UCSD-AML1 (cell line): ENCODE measurements around the gene IPP.
"Not testable (repeated sequence)": the region's sequence is repeated elsewhere in the genome, so short reads cannot be mapped to it uniquely, and the experiment has no call there.

Experiments
- DNase-seq: peaks from one replicate; lab custom pipeline; 2025; ENCODE audit not compliant: unreplicated experiment; lab: John Stamatoyannopoulos, UW

IPP gene

GRCh38 chr1:45685308-45686014, 65.0 kb downstream of the IPP start:
- no peak for DNase-seq

- no peak for DNase-seq
Observed at GRCh38 chr1:45684402-45684801, 66.1 kb downstream of the IPP start.

DNA sequence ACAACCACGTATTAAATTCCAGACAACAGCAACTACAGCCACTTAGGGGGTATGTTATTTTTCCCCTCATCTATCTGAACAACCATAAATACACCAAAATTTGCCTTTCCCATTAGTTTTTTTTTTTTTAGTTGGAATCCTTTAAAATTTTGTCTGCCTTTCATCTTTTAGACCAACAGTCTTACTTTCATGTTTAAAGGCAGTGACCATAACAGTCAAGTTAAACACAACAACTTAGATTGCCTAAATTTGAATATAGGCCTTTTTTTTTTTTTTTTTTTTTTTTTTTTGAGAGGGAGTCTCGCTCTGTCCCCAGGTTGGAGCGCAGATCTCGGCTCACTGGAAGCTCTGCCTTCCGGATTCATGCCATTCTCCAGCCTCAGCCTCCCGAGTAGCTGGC, 67.5 kb downstream of the IPP start:
- no peak for DNase-seq

GRCh38 chr1:45679123-45679522, 71.3 kb downstream of the IPP start:
- peak; percentile 24 for DNase-seq

DNA sequence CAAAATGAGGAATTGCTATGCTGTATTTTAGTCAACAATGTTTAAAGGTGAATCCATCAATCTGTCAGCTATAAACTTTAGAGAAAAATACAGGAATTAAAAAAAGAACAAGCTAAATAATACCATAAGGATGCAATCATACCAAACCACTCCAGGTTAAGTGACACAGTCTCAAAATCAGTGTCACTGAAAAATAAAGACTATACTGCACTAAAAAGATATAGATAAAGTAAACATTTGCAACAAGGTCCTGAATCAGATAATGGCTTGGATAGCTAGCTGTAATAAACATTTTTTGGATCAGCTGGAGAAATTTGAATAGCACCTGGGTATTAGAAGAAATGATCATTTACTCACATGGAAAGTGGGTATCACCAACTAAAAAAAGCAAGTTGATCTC, 72.0 kb downstream of the IPP start:
- no peak for DNase-seq

- DNase-seq = no peak
Observed at GRCh38 chr1:45677751-45678245, 72.7 kb downstream of the IPP start.

GRCh38 chr1:45676553-45676952, 73.9 kb downstream of the IPP start:
- DNase-seq = not testable (repeated sequence)

DNA sequence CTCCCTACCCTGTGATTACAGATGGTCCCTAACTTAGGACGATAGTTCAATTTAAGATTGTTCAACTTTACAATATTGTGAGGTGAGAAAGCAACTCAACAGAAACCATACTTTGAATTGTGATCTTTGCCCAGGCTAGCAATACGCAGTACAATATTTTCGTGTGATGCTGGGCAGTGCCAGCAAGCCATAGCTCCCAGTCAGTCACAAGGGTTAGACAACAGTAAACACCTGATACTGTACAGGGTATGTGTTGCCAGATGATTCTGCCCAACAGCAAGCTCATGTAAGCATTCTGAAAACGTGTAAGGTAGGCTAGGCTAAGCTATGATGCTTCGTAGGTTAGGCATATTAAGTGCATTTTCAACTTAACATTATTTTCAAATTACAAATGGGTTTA, 76.0 kb downstream of the IPP start:
- no peak for DNase-seq

DNA sequence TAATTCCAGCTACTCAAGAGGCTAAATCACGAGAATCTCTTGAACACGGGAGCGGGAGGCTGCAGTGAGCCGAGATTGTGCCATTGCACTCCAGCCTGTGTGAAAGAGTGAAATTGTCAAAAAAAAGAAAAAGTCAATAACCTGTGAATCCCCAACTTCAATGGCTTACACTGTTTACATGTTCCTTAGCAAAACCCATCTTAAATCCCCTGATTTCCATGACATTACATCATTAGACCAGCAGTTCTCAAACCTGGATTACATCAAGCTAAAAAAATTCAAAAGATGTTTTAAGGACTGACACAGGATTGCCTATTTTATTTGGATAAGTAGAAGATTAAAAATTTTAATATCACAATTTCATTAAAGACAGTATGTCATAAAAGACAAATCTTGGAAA, 76.5 kb downstream of the IPP start:
- no peak for DNase-seq

DNA sequence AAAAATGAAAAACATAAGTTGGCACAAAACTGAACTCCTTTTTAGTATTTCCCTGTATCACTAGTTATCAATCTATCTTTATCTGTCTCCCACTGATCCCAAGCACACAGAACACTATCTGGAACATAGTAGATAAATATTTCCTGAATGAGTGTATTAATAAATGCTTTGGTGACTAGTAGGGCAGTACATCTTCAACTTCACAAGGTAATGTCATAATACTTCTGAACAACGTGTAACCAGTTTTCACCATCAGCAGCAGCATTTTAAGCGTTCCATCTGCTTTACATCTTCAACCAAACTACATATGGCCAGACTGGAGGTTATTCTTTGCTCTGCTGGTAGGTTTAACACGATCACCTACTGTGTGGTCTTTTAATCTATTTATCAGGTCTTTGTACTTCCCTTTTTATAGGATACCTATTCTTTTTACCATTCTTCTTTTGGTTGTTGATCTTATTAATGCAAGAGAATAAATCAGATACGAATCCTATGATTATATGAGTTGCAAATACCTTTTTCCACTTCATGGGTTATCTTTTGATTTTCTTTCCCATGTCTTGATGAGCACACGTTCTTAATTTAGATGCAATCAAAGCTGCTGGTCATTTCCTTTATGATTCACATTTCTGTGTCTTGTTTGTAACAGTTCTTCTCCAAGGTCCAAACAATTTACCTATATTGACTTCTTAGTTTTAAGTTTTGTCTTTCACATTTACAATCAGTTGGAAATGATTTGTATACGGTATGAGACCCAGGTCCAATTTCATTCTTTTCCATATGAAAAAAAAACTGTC, 80.4 kb downstream of the IPP start:
- no peak for DNase-seq

- DNase-seq = no peak
Observed at GRCh38 chr1:45669379-45669778, 81.1 kb downstream of the IPP start.

DNA sequence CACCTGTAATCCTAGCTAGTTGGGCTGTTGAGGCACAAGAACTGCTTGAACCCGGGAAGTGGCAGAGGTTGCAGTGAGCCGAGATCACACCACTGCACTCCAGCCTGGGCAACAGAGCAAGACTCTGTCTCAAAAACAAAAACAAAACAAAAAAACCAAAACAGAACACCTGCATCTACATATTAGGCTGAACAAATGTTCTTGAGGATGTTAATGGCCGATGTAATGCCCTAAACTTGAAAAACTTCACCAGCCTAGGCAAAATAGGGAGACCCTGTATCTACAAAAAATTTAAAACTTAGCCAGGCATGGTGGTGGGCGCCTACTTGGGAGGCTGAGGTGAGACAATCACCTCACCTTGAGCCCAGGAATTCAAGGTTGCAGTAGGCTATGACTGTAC, 81.9 kb downstream of the IPP start:
- no peak for DNase-seq

- no peak for DNase-seq
Observed at GRCh38 chr1:45667321-45668111, 82.9 kb downstream of the IPP start.

DNA sequence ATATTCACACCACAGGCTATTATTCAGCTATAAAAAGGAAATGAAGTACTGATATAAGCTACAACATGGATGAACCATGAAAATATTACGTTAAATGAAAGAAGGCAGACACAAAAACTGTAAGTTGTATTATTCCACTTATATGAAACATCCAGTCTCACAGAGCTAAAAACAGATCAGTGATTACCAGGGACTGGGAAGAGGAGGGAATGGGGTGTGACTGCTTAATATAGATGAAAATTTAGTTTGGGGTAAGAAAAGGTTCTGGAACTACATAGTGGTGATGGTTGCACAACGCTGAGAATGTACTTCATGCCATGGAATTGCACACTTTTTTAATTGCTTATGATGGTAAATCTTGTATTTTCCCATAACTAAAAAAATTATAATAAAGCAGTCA, 83.6 kb downstream of the IPP start:
- no peak for DNase-seq

DNA sequence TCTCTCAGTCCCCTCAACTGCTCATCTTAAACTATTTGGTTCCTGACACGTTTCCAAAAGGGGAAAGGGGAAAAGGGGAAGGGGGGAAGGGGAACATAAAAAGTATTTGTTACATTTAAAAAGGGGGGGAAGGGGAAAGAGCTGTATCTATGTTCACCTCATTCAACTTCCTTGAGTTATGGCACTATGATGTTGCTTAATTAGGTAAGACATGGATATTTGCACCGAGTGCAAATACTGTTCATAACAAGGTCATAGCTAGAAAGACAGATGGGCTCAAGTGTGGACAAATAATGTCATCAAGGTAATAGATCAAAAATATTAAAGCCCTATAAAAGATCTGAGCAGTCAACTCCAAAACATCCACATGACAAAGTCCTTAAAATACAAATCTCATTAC, 90.1 kb downstream of the IPP start:
- no peak for DNase-seq

- no peak for DNase-seq
Observed at GRCh38 chr1:45659222-45659621, 91.2 kb downstream of the IPP start.

DNA sequence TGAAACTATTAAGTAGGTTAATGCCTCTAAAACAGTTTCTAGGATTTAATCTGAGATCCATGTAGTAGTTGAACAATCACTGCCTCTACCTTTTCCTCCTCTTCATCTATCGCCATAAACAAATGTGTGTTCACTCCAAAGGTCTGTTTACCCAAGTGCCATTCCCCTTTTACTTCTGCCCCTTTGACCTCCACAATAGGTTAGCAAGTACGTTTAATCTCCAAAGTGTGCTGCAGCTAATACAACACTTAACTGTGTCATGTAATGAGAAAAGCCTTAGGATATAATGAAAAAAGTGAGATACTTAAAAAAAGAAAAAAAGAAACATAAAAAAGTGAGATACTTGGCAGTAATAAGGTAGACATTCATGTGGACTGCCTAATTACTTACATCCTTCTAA, 92.3 kb downstream of the IPP start:
- no peak for DNase-seq

- DNase-seq = no peak
Observed at GRCh38 chr1:45656573-45657226, 93.8 kb downstream of the IPP start.

DNA sequence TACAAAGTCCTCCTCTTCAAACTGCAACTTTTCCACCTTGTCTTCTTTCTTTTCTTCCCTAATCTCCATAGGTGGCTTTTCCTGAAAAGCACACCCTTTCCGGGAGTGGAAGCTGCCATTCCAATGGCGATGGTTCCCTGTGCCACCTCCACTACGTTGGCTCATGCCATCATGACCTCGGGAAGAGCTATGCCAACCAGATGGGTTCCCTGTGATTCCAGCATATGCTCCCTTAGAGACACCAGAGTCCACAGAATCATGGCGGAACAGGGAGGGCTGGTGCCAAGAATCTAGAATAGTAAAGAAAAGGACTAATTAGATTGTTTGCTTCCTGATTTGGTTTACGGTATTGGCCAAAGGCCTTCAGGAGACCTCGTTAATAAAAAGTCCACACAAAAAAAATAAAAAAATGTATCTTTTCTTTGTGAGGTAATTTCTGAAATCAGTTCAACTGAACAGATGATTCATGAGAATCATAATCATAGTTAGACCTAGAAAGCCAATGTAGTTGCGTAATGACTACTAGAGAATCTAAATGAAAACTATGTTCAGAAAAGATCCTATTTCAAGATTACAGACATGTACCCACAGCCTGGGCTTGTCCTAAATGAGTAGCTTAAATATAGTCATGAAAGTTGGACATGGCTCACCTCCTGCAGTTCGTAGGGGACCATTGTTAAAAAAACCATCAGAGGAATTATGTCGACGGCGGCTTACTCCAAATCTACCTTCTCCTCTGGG, 95.7 kb downstream of the IPP start:
- DNase-seq = no peak
